Activated CD4-positive, alpha-beta T cell treated with anti-CD3 and anti-CD28 coated beads for 4 hours (primary cell): Measurements from ENCODE around the gene ADGRB3.

Experiments used
- DNase-seq, 2 donors: peaks; one replicate each; pipeline ENCODE4 v3.0.0-alpha.2; 2020

ADGRB3 gene

DNA sequence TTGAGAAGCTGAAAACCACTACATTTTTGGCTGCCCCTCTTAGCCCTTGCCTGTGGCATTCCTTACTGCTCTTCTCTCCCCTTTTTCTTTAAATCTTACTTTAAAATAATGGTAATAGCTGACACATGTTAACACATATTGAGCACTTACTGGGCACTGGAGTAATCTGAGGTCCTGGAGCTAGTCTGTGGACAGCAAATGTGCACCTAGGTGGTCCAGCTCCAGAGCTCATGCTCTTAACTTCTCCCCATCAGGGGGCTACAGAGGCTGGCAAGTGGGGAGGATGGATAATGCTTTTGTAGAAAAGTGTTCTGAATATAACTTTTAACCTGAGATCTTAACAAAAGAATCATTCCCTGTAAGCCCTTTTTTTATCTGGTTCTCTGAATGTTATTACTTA is 74.8 kb downstream of the ADGRB3 start:
- DNase-seq: no peak

DNA sequence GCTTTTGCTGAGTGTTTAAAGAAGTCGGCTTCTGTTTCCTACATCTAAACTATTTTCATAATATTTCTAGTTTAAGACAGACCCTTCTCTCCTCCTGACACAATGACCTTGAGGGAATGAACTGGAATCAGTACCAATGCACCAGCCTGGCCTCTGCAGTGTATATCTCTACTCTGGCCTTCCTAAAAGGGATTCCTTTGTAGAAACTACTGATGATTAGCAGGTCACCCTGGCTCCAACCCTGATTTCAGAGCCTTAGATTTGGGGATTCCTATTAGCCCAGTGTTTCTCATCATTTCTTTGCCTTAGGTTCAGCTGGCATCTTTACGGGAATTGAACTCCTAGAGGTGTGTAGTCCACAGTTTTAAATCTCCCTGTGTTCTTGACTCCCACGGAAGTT is 75.4 kb downstream of the ADGRB3 start:
- no peak for DNase-seq

DNA sequence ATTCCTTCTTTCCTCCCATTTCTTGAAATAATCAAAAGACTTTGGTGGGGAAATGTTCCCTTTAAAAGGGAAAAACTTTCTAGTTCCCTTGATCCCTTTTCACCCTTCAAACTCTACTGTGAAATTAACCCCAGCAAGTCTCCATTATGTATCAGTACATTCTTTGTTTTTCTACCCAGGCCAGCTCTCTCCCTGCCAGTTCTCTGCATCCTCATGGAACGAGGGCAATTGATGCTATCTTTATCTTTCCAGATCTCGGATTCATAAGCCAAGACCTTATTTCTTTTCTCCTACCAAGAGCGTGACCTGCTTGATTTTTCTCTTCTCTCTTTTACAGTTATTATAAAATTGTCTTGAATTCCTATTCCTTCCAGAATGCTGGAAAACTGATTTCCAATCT is 75.8 kb downstream of the ADGRB3 start:
- DNase-seq: no peak

DNA sequence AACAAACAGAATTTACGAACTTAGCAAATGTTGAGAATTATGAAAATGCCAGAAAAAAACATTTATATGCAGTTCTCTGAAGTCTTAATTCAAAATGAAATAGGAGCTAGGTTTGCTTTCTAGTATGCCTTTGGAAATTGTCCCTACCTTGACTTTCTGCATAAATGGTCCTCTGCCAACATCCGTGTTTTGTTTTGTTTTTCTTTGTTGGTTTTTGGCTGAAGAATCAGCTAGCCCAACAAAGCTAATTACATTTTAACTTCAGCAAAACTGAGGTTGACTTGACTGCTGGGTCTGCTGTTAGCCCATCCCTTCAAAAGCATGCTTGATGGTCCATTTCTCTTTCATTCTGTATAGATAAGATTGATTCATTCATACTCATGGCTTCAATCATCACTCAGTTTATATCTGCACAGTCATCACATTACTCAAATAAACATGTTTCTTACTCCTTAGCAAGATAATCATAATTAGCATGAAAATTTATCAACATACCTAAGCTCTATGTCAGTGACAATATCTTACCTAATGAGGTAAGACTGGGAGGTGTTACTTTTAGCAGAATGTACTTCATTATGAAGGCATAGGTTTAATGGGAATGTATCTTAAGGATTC is 76.4 kb downstream of the ADGRB3 start:
- DNase-seq: no peak

DNA sequence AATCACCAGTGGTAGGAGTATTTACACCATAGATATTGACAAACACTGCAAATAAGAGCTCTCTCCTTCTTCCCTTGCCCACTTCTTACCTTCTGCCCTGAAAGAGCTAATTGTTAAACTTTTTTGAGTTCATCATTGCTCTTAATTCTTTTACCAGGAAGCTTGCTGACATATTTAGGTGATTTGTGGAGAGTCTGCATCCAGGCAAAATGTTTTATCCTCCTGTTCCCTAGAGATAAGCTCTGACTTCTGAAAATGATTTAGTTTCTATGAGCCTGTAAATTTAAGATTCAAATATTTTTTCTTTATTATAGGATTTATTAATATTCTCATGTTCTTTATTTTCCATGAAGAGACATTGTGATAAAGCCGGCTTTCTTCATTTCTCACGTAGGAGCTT is 81.5 kb downstream of the ADGRB3 start:
- no peak for DNase-seq

DNA sequence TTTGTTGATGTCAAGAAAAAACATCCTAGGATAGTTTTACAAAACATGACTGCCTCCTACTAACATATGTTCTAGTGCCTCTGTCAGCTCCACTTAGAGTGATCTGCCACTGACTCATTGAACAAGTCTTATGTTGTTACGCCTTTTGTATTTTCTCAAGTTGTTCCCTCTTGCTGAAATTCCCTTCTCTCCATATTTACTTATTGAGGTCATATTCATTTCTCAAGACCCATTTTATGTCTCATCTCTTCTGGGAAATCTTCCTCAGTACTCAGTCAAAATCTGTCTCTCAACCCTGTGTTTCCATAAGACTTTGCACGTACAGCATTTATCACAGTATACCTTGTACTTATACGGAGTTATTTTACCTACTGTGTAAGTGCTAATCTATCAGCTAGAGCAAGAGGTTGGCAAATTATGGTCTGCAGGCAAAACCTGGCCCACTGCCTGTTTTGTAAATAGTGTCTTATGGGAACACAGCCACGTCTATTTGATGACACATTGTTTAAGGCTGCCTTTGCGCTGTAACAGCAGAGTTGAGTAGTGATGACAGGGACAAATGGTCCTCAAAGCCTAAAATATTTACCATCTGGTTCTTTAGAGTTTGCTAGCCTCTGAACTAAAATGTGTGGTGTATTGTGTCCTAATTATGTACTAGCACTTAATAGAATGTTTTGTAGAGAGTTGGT is 83.4 kb downstream of the ADGRB3 start:
- DNase-seq: no peak

DNA sequence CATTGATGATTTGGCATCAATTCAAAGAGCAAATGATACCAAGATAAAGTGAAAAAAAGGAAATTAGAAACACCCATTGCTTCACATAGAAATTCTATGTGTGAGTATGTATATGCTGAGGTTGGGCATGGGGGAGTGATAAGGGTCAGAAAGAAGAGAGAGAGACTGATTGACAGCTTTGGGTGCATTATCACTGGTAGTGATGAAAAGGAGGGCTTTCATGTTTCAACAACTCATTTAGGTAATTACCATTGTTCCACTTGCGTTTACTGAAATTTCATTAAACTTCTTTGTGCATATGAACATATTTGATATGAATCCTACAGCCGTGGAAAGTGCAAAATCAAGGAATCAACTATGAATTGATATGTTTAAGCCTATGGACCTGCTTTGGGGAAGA is 84.7 kb downstream of the ADGRB3 start:
- no peak for DNase-seq

DNA sequence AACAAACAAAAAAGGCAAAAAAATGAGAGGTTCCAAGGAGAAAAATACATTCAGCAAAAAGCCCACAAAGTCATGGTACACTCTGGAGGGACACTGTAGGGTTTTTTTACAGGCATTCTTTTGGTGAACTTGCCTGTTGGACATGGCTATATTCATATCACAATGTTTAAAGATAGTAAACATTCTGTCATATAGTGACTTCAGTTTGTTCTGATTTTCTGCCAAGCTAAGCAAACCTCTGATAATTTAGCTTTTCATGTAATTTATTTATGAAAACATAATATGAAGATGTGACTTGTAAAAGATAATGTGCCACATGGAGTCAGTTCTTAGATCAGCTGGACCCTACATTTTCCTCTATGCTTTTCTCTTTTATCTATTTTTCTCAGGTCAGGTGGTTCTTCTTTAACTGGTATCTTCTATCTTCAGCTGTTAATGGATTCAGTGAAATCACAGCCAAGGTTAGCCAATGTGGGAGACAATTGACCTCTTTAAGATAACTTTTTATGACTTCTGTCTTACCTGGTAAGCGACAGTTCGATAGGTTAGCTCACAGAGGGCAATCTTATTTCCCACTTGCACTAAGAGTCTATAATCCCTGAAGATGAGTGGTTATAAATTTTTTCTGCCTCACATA is 87.9 kb downstream of the ADGRB3 start:
- DNase-seq: no peak

DNA sequence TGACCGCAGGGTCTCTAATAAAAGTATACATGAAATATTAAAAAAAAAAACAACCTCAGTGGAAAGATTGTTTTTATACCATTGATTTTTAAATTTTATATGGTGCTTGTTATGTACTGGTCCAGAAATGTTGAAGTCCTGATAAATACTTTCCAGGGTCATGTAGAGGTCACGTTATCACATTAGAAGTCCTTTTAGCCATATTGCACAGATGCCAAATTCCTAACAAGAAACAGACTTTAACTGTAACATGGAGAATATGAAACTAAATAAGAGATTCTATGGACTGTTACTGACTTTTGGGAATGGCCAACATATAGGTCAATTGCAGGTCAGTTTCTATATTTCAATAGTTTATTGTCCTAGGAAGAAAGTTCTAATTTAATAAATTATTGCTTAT is 89.0 kb downstream of the ADGRB3 start:
- DNase-seq: no peak

DNA sequence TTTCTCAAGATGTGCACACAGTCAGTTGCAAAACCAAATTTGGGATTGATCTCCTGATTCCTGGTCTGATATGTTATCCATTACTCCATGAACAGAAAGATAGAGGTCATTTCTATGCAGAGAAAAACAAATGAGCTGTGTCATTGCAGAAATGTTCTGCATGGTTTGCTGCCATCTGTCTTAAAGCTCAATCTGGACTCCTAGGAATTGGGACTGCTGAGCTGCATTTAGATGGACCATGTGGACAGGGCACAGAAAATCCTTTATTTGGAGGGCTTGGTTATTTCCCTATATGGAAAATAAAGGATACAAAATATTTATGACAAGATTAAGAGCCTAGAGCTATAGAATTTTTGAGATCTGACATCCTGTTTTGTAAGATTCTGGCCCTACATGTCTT is 91.3 kb downstream of the ADGRB3 start:
- DNase-seq: no peak

DNA sequence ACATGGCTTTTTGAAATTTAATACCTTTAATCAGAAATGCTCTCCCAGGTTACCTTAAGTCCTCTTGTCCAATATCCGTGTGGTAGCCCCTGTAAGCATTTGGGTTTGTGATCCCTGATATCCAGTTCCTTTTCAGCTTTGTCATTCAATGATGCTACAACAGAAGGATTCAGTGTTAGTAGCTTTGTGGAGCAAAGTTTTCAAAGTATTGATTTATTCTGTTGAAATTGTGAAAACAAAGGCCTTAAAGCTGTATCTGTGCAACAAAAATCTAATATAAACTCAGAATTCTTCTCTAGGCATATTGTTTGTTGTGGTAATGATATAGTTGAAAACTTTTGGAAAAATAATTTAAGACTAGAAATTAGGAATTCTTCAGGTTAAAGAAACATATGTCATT is 91.9 kb downstream of the ADGRB3 start:
- no peak for DNase-seq

DNA sequence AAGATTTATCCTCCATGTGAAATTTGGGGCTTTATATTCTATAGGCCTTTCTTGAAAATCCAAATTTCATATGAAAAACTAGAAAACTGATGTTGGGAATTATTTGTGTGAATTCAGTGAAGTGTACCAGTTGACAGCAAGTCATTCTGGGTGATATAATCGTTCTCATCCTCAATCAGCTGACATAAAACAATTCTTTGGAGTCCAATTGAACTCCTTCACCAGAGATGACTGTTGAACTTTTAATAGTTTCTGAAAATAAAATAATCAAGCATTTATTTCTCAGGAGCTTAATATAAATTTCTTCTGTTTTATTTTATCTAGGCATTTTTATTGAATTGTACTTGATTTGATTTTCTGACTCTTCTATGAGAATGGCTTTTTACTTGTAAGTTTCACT is 92.6 kb downstream of the ADGRB3 start:
- DNase-seq: no peak

DNA sequence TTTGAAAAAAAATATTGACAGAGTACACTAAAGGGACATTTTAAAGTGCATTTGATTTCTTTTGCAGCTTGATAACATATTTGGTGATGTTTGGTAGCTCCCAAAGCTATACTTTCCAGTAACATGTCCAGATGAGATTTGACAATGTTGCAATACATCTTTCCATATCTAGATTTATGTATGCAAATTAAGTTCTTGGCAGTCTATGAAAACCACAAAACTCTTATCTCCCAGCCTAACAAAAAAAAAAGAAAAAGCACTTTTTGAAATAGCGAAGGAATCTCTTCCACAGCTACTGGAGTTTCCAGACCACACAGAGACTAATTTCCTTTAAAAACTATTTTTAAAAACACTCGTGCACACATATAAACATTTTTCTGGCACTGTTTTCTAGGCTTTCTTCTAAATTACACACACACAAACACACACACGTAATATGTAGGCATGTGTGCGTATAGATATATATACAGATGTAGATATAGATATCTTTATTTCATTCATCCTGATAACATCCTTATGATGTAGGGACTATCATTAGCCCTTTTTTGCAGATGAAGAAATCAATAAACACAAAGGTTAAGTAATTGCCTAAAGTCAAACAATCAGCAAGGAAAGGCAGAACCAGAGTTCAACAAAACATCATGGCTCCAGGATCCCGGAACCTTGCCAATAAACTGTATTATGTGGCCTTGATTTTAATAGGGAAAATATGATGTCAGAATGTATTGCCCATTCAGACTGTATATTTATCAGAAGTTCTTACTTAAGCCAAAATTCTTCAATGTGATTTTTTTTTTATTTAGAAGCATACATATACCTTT is 93.3 kb downstream of the ADGRB3 start:
- no peak for DNase-seq

DNA sequence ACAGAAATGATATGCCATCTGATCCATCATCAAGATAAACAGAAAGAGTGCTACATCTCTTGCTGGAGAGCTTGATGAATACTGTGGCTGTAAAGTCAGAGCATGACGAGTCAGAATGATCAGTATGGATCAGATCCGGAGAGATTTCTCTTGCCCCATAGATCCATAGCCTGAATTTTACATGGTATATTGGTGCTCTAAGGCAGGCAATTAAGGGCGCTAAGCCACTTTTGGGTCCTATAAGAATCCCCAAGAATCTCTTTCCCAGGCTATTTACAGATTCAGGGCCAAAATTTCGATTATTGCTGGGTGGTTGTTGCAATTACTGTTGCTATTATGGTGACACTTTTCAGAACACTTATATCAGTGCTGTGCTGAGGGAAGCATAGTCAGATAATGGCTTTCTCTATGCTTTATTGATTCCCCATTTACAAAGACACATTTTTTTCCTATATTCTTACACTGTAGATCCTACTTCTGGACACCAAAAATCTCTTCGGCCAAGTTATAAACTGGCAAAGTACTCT is 94.4 kb downstream of the ADGRB3 start:
- no peak for DNase-seq

DNA sequence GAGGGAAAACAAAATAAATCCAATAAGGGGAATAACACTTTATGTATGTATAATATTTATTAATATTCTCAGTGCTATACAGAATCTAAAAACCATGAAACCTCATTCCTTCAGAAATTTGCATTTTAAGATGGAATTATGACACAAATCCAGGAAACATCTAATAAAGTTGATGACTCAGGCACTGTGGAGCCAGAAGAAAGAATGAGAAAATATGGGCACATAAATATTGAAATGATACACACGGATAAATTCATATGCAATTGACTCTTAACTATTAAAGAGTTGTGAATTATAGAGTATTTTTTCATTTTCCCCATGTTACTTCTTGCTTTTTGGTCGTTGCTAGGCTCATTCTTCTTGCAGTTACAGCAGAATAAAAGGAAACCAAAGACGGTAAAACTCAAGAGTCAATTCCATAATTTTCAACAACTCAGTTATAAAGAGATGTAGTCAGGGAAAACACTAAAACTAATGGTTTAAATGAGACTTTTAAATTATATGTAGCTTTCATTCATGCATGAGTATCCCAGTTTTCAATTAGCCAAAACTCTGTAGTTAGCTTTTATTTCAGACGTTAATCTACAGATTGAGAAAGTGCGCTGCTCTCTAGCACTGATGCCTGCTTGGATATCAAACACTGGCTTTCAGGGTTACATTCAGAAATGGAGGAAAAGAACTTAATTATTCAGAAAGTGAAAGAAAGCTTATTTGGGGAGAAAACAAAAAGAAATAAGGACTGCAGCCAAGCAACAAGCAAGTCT is 95.4 kb downstream of the ADGRB3 start:
- DNase-seq: no peak

DNA sequence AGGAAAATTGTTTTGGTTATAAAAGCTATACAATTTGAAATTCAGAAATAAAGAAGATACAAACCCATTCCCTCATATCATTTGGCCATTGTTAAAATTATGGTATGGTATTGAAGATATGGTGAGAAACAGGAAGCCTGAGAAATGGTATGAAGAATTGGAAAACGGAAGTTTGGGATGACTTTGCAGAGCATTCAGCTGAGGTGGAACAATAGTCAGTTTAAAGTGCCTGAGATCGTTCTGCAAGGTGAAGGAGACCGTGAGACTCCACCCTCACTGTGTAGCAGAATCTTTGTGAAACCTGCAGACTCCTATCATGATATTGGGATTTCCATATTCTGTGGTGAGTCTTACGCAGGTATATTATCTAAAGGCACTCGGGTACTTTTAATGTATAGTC is 97.3 kb downstream of the ADGRB3 start:
- DNase-seq: no peak

DNA sequence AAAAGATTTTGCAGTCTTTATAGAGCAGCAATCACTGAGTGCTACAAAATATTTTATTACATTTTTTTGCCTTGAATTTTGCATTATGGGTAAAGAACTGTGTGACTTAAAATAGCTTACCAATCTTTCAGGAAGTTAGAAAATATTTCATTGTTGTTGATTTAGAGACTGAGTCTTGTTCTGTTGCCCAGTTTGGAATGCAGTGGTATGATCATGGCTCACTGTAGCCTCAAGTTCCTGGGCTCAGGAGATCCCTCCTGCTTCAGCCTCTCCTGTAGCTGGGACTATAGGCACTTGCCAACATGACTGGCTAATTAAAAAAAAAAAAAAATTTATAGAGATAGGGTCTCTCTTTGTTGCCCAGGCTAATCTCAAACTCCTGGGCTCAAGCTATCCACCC is 100.8 kb downstream of the ADGRB3 start:
- no peak for DNase-seq

DNA sequence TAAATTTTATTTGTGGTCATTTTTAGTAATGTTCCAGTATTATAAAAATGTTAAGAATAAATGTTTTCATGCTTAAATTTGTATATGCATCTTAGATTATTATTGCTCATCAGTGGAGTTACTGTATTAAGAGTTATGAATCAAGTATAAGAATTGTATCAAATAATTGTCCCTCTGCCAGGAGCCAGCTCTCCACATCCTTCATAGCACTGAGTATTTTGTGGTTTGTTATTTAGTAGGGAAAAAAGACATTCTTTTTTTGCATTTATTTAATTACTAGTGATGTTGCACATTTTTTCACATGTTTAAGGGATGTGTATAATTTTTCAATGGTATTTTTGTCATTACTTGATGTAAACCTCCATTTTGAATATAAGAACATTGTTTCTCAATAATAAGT is 102.0 kb downstream of the ADGRB3 start:
- DNase-seq: no peak

DNA sequence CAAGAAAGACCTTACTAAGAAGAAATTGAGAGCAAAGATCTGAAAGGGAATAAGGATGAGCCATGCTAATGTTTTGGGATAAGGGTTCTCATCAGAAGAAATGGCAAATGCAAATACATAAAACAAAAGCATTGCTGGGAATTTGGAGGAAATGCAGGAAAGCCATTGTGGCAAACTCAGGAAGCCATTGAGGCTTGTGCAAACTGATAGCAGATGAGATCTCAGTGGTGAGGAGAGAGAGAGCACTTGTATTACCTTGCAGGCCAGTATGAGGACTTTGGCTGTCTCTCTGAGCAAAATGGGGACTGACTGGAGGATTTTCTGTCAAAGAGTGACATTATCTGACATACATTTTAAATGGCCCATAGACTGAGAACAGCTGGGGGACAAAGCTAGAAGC is 103.0 kb downstream of the ADGRB3 start:
- DNase-seq: no peak

DNA sequence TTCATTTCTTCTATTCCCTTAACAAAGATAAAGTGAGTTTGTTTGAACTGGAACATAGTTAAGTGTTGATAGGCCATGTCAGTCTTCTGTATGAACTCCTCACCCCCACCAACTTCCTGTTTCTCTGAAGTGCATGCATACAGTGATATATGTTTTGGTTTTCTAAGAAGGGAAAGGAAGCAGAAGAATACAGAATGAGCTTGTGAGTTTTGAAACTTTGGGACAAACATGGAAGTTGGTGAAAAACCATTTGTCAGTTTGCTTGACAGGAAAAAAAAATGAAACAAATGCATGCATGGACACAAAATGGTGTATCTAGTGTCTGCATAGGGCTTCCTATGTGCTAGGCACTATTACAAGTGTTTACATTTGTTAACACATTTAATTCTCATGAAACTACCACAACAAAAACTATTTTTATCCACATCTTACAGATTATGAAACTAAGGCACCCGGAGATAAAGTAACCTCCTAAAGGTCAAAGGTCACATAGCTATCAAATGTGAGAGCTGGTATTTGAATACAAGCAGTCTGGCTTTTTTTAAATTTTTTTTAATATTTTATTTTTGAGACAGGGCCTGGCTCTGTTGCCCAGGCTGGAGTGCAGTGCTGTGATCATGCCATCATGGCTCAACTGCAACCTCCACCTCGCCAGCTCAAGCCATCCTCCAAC is 105.9 kb downstream of the ADGRB3 start:
- no peak for DNase-seq

DNA sequence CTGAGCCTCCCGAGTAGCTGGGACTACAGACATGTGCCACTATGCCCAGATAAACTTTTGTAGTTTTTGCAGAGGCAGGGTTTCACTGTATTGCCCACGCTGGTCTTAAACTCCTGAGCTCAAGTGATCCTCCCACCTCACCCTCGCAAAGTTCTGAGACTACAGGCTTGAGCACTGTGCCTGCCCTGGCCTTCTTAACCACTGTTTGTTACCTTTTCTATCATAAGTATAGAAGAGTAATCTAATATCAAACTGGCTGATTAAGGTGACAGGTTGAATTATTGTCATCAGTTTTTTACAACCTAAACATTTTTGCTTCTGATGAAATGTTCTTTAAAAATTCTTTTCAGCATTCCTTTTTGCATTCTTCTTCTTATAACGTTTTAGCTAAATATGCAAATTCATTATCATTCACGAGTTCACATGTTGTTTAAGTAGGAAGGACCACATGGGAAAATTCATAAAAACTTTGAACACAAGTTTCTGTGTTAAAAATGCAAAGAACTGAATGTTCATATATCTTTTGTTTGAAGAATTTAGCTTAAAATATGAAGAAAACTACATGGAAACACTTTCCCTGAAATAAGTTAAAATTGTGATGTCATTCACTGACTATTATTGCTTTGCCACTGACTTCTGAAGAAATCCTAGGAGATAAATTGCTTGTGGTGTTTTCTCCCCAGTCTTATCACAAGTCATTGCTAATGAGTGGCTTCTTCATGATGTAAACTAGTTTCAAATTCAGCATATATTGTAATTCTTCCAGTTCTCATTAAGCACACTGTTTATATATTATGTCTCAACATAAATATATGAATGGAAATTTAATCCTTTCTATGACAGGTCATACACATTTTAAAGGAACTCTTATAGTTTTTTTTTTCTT is 106.7 kb downstream of the ADGRB3 start:
- no peak for DNase-seq
